Keratinocyte (primary cell): ENCODE results near the gene SLAMF8. TPM values are rescaled to one million over a fixed set of nuclear protein-coding genes. Genes with fewer than 3 reads are reported as not detected.

ENCODE experiments used
- DNase-seq: peaks from one replicate; pipeline ENCODE4 v3.0.0-alpha.2; 2011; ENCODE audit warnings: low read depth, missing footprints, low spot score
- FAIRE-seq: peaks from 2 replicates; lab custom pipeline; 2011; peaks lifted over from hg19 to GRCh38; lab: Jason Lieb, UNC
- H2AFZ ChIP-seq: 2 replicates; pipeline ENCODE4 v1.6.0; 2012; ENCODE audit warnings: low read length, control low read depth, inconsistent platforms; ENCODE audit not compliant: control insufficient read depth
- H3K27ac ChIP-seq: 2 replicates; pipeline ENCODE4 v1.5.1; 2011; ENCODE audit warnings: low read length; ENCODE audit not compliant: control insufficient read depth, insufficient read depth
- H3K27me3 ChIP-seq: 3 replicates; pipeline ENCODE4 v1.6.0; 2011; ENCODE audit warnings: low read length; ENCODE audit not compliant: control insufficient read depth, insufficient read depth; ENCODE audit errors: extremely low read depth
- H3K36me3 ChIP-seq, 2 experiments: 2 replicates in 1 of 2; 3 replicates in 1 of 2; pipeline ENCODE4 v1.5.1; 2011; ENCODE audit warnings: low read length in 2 of 2, mild to moderate bottlenecking in 1 of 2; ENCODE audit not compliant: control insufficient read depth in 2 of 2, insufficient read depth in 2 of 2; ENCODE audit errors: extremely low read depth in 1 of 2
- H3K4me1 ChIP-seq: 3 replicates; pipeline ENCODE4 v1.5.1; 2011; ENCODE audit warnings: low read length; ENCODE audit not compliant: control insufficient read depth, insufficient read depth; ENCODE audit errors: extremely low read depth
- H3K4me2 ChIP-seq: 3 replicates; pipeline ENCODE4 v1.6.0; 2011; ENCODE audit warnings: low read depth, low read length; ENCODE audit not compliant: control insufficient read depth, insufficient read depth; ENCODE audit errors: extremely low read depth
- H3K4me3 ChIP-seq, 3 experiments: fragments of 200-600 bp in 1 of 3; sonication (generic) in 1 of 3; 2 replicates in 2 of 3; 3 replicates in 1 of 3; pipeline ENCODE4 v1.5.1; 2011 to 2016; ENCODE audit warnings: low read length in 3 of 3, mild to moderate bottlenecking in 3 of 3, control low read depth in 2 of 3, inconsistent platforms in 1 of 3, low read depth in 1 of 3, mixed read lengths in 1 of 3, mixed run types in 1 of 3, moderate library complexity in 1 of 3; ENCODE audit not compliant: control insufficient read depth in 2 of 3, insufficient read depth in 2 of 3; ENCODE audit errors: extremely low read depth in 1 of 3
- H3K79me2 ChIP-seq: 2 replicates; pipeline ENCODE4 v1.6.0; 2012; ENCODE audit warnings: low read length; ENCODE audit not compliant: control insufficient read depth, insufficient read depth
- H3K9ac ChIP-seq: 3 replicates; pipeline ENCODE4 v1.6.0; 2011; ENCODE audit warnings: low read length; ENCODE audit not compliant: control insufficient read depth, insufficient read depth; ENCODE audit errors: extremely low read depth
- H3K9me1 ChIP-seq: 3 replicates; pipeline ENCODE4 v1.6.0; 2011; ENCODE audit warnings: low read length; ENCODE audit not compliant: control insufficient read depth, insufficient read depth; ENCODE audit errors: extremely low read depth
- H3K9me3 ChIP-seq: 2 replicates; pipeline ENCODE4 v1.5.1; 2012; ENCODE audit warnings: low read depth, low read length; ENCODE audit not compliant: control insufficient read depth
- H4K20me1 ChIP-seq: 3 replicates; pipeline ENCODE4 v1.6.0; 2011; ENCODE audit warnings: low read length; ENCODE audit not compliant: control insufficient read depth, insufficient read depth; ENCODE audit errors: extremely low read depth
- EZH2 ChIP-seq: IDR thresholded peaks from one replicate; pipeline ENCODE4 v1.6.1; 2012; ENCODE audit warnings: inconsistent platforms, mild to moderate bottlenecking, low read length, moderate library complexity
- dilution Hi-C: fragments of 300-500 bp; cut with MboI; formaldehyde crosslinking; loops from one replicate; pipeline ENCODE4 v1.7.0; 2020; ENCODE audit warnings: low sequenced_read_pairs; ENCODE audit not compliant: extremely low pct_ligation_motif_present
- polyA plus RNA-seq, 5 experiments: library from polyadenylated mRNA; depleted of rRNA in 3 of 5; stranded (reverse) in 3 of 5; stranded (forward) in 1 of 5; unstranded in 1 of 5; fragments of >200 nt; gene quantifications; 1 replicate in 1 of 5; 2 replicates in 3 of 5; 3 replicates in 1 of 5; pipeline versions ENCODE4 v1.2.1 to v1.2.3, GENCODE V29; 2011 to 2012; ENCODE audit warnings: missing spikeins in 2 of 5, low read depth in 1 of 5, low replicate concordance in 1 of 5
- TF ChIP-seq, protein P1 (sequence below), 3 experiments: IDR thresholded peaks in 1 of 3; conservative IDR thresholded peaks in 1 of 3; optimal IDR thresholded peaks in 1 of 3; 2 replicates in 2 of 3; 3 replicates in 1 of 3; pipeline versions ENCODE3 to v1.5.1; 2011; ENCODE audit warnings: low read length in 3 of 3, mild to moderate bottlenecking in 3 of 3, moderate library complexity in 2 of 3, control low read depth in 1 of 3, inconsistent platforms in 1 of 3; ENCODE audit not compliant: insufficient read depth in 2 of 3; ENCODE audit errors: extremely low read depth in 1 of 3

The SLAMF8 gene
- polyA plus RNA-seq, 1 donor (not counting 4 experiments of a cell fraction or from before 2014, with no cell fraction given) = not detected

DNA sequence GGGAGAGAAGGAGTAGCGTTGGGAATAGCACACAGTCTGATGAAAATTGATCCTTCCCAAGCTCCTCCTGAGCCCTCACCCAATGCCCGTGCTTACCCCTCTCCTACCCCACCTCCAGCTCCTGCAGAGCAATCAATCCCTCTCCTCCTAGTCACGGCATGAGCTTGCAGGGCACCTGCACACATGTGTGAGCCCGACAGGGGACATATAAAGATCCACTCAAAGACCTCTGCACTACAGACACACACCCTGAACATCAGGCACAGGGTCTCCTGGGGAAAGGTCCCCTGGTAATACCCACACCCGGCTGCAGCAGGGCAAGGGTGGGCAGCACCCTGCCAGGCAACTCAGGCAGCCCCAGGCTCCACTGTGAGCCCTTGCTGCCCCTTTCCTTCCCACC is 35.4 kb downstream of the SLAMF8 start:
- Histone ChIP-seq H4K20me1 (no peaks in the 10 kb centered on the region), H3K4me3 (no peak overlapping the region), H3K4me1 (peaks cover 41% of the 10 kb centered on the region), H3K9me1 (no peaks in the 10 kb centered on the region), H2AFZ (no peak overlapping the region), H3K79me2 (no peaks in the 10 kb centered on the region), H3K9me3 (no peaks in the 10 kb centered on the region), H3K27ac (no peak overlapping the region), H3K27me3 (no peaks in the 10 kb centered on the region), H3K9ac (no peak overlapping the region), H3K36me3 (no peaks in the 10 kb centered on the region), H3K4me2 (no peak overlapping the region)
- dilution Hi-C loops = no loop called here
- TF ChIP-seq, protein P1, sequence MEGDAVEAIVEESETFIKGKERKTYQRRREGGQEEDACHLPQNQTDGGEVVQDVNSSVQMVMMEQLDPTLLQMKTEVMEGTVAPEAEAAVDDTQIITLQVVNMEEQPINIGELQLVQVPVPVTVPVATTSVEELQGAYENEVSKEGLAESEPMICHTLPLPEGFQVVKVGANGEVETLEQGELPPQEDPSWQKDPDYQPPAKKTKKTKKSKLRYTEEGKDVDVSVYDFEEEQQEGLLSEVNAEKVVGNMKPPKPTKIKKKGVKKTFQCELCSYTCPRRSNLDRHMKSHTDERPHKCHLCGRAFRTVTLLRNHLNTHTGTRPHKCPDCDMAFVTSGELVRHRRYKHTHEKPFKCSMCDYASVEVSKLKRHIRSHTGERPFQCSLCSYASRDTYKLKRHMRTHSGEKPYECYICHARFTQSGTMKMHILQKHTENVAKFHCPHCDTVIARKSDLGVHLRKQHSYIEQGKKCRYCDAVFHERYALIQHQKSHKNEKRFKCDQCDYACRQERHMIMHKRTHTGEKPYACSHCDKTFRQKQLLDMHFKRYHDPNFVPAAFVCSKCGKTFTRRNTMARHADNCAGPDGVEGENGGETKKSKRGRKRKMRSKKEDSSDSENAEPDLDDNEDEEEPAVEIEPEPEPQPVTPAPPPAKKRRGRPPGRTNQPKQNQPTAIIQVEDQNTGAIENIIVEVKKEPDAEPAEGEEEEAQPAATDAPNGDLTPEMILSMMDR (optimal IDR thresholded peaks at IDR 0.05 in 1 of 3, IDR thresholded peaks at IDR 0.05 in 1 of 3, conservative IDR thresholded peaks at IDR 0.05 in 1 of 3; ENCODE audit: extremely low read depth in 1 of 3, insufficient read depth in 2 of 3, low read length in 3 of 3) = no peak
- TF ChIP-seq EZH2 = no peak
- DNase-seq (no peak), FAIRE-seq (no peak)

DNA sequence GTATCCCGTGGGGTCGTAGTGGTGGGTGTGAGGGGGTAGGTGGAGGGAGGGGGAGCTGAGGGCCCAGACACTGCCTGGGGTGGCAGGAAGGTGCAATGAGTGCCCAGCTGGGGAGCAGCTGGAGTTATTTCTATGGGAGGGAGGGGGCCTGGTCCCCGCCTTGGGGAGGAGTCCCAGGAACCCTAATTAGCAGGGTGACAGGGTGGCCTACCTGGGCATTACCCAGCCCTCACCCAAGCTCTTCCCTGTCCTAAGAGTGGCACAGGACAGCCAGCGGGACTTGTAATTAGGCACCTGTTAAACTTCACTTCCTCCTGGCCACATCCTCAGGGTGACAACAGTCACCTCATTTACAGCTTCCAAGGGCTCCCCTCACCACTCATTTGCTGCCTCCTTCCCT is 35.9 kb downstream of the SLAMF8 start, which contains the start of gene VSIG8:
Gene VSIG8 (minus strand): TSS at position 101 of the 400 bp plus-strand sequence. CDS start 136 bp downstream, outside the sequence.
- no peak for FAIRE-seq
- DNase-seq = no peak
- no peaks in the 10 kb centered on the region for H3K36me3 ChIP-seq
- no peak within 1 kb of the TSS for H3K4me2 ChIP-seq
- dilution Hi-C loops = no loop called here
- H3K4me3 ChIP-seq = no peak within 1 kb of the TSS
- TF ChIP-seq EZH2 = no peak
- TF ChIP-seq, protein P1 (optimal IDR thresholded peaks at IDR 0.05 in 1 of 3, IDR thresholded peaks at IDR 0.05 in 1 of 3, conservative IDR thresholded peaks at IDR 0.05 in 1 of 3; ENCODE audit: extremely low read depth in 1 of 3, insufficient read depth in 2 of 3, low read length in 3 of 3) = no peak
- H3K4me1 ChIP-seq = peaks cover 46% of the 10 kb centered on the region
- no peak within 1 kb of the TSS for H3K9ac ChIP-seq
- no peaks in the 10 kb centered on the region for H4K20me1 ChIP-seq
- no peaks in the 10 kb centered on the region for H3K27me3 ChIP-seq
- H2AFZ ChIP-seq = no peak within 1 kb of the TSS
- H3K9me1 ChIP-seq = no peaks in the 10 kb centered on the region
- no peaks in the 10 kb centered on the region for H3K79me2 ChIP-seq
- H3K27ac ChIP-seq = no peak within 1 kb of the TSS
- no peaks in the 10 kb centered on the region for H3K9me3 ChIP-seq
